Renal pelvis (tissue), 4 donors: ENCODE data around the gene GDAP1L1. TPM values are rescaled to one million over a fixed set of nuclear protein-coding genes. Genes with fewer than 3 reads are reported as not detected.
A peak's percentile ranks its signal among the peaks of the same experiment; 100 is the strongest.
"Not testable (repeated sequence)": the region's sequence is repeated elsewhere in the genome, so short reads cannot be mapped to it uniquely, and the experiment has no call there.

Source experiments
- DNase-seq: peaks from one replicate; pipeline ENCODE4 v3.0.0-alpha.2; 2013
- polyA plus RNA-seq, 3 donors: library from polyadenylated mRNA; unstranded; fragments of 120-200 nt; gene quantifications; one replicate each; pipeline ENCODE4 v1.2.1, GENCODE V29; 2013; ENCODE audit not compliant: insufficient read length in 3 of 3

GDAP1L1 gene
- polyA plus RNA-seq, 3 donors = 0.21 to 0.43 (median 0.23) TPM

- no peak for DNase-seq
These were observed 55.0 kb downstream of the GDAP1L1 start for GRCh38 chr20:44302026-44302669.

GRCh38 chr20:44302736-44303135 is 55.6 kb downstream of the GDAP1L1 start:
- DNase-seq = no peak

GRCh38 chr20:44304383-44304782 is 57.3 kb downstream of the GDAP1L1 start:
- DNase-seq = no peak

GRCh38 chr20:44306927-44307326 is 59.8 kb downstream of the GDAP1L1 start:
- DNase-seq = no peak

- no peak for DNase-seq
These were observed 62.9 kb downstream of the GDAP1L1 start for GRCh38 chr20:44309763-44310663.

GRCh38 chr20:44310664-44311639 is 63.8 kb downstream of the GDAP1L1 start, which contains the start of gene FITM2:
Gene FITM2, minus strand, starts transcription at chr20:44311202. Its CDS starts 54 bp downstream, at chr20:44311148.
- DNase-seq = peak; percentile 95

- DNase-seq = no peak
These were observed 67.8 kb downstream of the GDAP1L1 start for GRCh38 chr20:44314870-44315269.

GRCh38 chr20:44319839-44320422 is 72.8 kb downstream of the GDAP1L1 start:
- no peak for DNase-seq

GRCh38 chr20:44324343-44324742 is 77.2 kb downstream of the GDAP1L1 start:
- no peak for DNase-seq

- DNase-seq = peak; percentile 34
These were observed 79.5 kb downstream of the GDAP1L1 start for GRCh38 chr20:44326391-44327159.

GRCh38 chr20:44327748-44328147 is 80.6 kb downstream of the GDAP1L1 start:
- not testable (repeated sequence) for DNase-seq

- no peak for DNase-seq
These were observed 81.3 kb downstream of the GDAP1L1 start for GRCh38 chr20:44328428-44328827.

Other genes starting within 250 kb of the GDAP1L1 start
- gene JPH2, start 60.1 kb upstream of the GDAP1L1 start, polyA plus RNA-seq = 1 to 10 TPM; 1.6 to 1.8 (median 1.7) TPM
- 10 to 100 TPM; 47.0 to 55.7 (median 49.4) TPM for gene OSER1, start 36.5 kb upstream of the GDAP1L1 start, polyA plus RNA-seq
- 10 to 100 TPM in 1 of 3 donors, 1 to 10 TPM in 2; 6.9 to 10.1 (median 8.3) TPM for gene FITM2, start 63.9 kb downstream of the GDAP1L1 start, polyA plus RNA-seq
- gene R3HDML, start 89.7 kb downstream of the GDAP1L1 start, polyA plus RNA-seq = 1 to 10 TPM in 1 of 3 donors, under 1 TPM in 2; 0.31 to 1.0 (median 0.77) TPM
- gene HNF4A, start 108.4 kb downstream of the GDAP1L1 start, polyA plus RNA-seq = 10 to 100 TPM; 49.8 to 73.1 (median 69.0) TPM
- gene TTPAL, start 228.6 kb downstream of the GDAP1L1 start, polyA plus RNA-seq = 10 to 100 TPM; 10.2 to 15.0 (median 14.3) TPM